A673 (cell line): ENCODE results near the gene CA6. TPM values are rescaled to one million over a fixed set of nuclear protein-coding genes. Genes with fewer than 3 reads are reported as not detected.

ENCODE experiments used
- BruUV-seq: library from RNA; stranded (reverse); fragments of 400-500 nt; replicated peaks from 2 replicates; lab custom pipeline; 2021; lab: Mats Ljungman, UMichigan
- CTCF ChIA-PET: fragments of 300-600 bp; sonication (Branson Sonifier 250); formaldehyde crosslinking; loops from one replicate; lab custom pipeline; 2022; ENCODE audit warnings: antibody characterized with exemption; lab: Charles Lee
- POLR2A ChIA-PET: fragments of 300-600 bp; sonication (Branson Sonifier 250); formaldehyde crosslinking; loops from one replicate; lab custom pipeline; 2022; ENCODE audit warnings: antibody characterized with exemption; ENCODE audit not compliant: low non-redundant PET; lab: Charles Lee
- DNase-seq: peaks from one replicate; pipeline ENCODE4 v3.0.0-alpha.2; 2015; ENCODE audit warnings: low spot score
- H3K27ac ChIP-seq: fragments of 200-600 bp; sonication (generic); 2 replicates; pipeline ENCODE4 v1.5.1; 2016; ENCODE audit warnings: mixed run types, low read depth, mild to moderate bottlenecking, mixed read lengths, antibody characterized with exemption, low read length; ENCODE audit not compliant: poor library complexity, severe bottlenecking
- H3K27me3 ChIP-seq: fragments of 200-600 bp; sonication (generic); replicated peaks from 2 replicates; pipeline ENCODE4 v1.6.1; 2017; ENCODE audit warnings: mixed run types, low read depth, mild to moderate bottlenecking, mixed read lengths, antibody characterized with exemption, low read length; ENCODE audit not compliant: insufficient read depth, poor library complexity
- H3K36me3 ChIP-seq: fragments of 200-600 bp; sonication (generic); 2 replicates; pipeline ENCODE4 v1.6.1; 2016; ENCODE audit warnings: mixed run types, mild to moderate bottlenecking, mixed read lengths, antibody characterized with exemption, low read length; ENCODE audit not compliant: insufficient read depth, poor library complexity, severe bottlenecking
- H3K4me1 ChIP-seq: fragments of 200-600 bp; sonication (generic); 2 replicates; pipeline ENCODE4 v1.6.1; 2017; ENCODE audit warnings: mixed run types, mild to moderate bottlenecking, mixed read lengths, antibody characterized with exemption, low read length; ENCODE audit not compliant: insufficient read depth, poor library complexity, severe bottlenecking
- H3K4me3 ChIP-seq: fragments of 200-600 bp; sonication (generic); 2 replicates; pipeline ENCODE4 v1.5.1; 2016; ENCODE audit warnings: low read depth, mixed run types, mild to moderate bottlenecking, mixed read lengths, low read length; ENCODE audit not compliant: poor library complexity, severe bottlenecking
- H3K9me3 ChIP-seq: fragments of 200-600 bp; sonication (generic); 2 replicates; pipeline ENCODE4 v1.6.1; 2016; ENCODE audit warnings: mixed run types, low read depth, mild to moderate bottlenecking, mixed read lengths, antibody characterized with exemption, low read length; ENCODE audit not compliant: poor library complexity, severe bottlenecking
- EZH2 ChIP-seq: fragments of 200-600 bp; sonication (generic); IDR thresholded peaks from 2 replicates; pipeline ENCODE4 v1.6.1; 2017; ENCODE audit warnings: borderline replicate concordance, low read depth, mild to moderate bottlenecking, mixed read lengths, antibody characterized with exemption, low read length; ENCODE audit not compliant: poor library complexity, severe bottlenecking
- intact Hi-C: fragments of 100-400 bp; cut with micrococcal nuclease; formaldehyde crosslinking; loops from one replicate; pipeline ENCODE4 v1.10.0; 2022; ENCODE audit not compliant: unreplicated experiment
- total RNA-seq: library from RNA; stranded (reverse); gene quantifications from 2 replicates; pipeline ENCODE4 v1.2.3, GENCODE V29; 2021
- TF ChIP-seq, protein P1 (sequence below): fragments of 300-800, 200-600 bp; sonication (generic); conservative IDR thresholded peaks from 2 replicates; pipeline ENCODE4 v1.5.1; 2017; ENCODE audit warnings: low read depth, mild to moderate bottlenecking, antibody characterized with exemption, low read length, moderate library complexity, mixed read lengths

The CA6 gene
- total RNA-seq, 1 experiment from 2014 or later, result not detected

DNA sequence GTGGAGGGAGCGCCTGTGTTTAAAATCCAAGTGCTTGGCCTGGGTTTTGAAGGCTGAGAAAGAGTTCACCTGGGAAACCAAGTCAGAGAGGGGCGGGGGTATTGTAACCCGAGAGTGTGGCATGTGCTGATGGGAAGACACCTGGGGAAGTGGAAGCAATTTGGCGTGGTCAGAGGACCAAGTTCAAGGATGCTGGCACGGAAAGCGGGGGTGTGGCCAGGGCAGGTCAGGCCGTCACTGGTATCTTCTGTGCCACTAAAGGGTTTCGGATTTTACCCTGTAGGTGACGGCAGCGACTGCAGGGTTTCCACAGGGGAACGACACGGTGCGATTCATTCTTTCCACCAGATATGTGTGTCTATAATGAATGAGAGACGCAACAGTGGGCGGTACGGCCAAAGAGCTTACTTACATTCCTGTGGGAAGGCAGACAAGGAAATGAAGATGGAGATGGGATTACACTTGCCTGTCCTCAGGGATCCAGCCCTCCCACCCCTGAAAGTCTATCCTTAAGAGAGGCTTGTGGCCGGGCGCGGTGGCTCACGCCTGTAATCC lies 31.3 kb downstream of the CA6 start:
- CTCF ChIA-PET, result no interaction called here
- Histone ChIP-seq H3K9me3 (no peaks in the 10 kb centered on the region), H3K4me1 (no peaks in the 10 kb centered on the region), H3K27me3 (no peaks in the 10 kb centered on the region), H3K27ac (no peak overlapping the region), H3K36me3 (no peaks in the 10 kb centered on the region), H3K4me3 (no peak overlapping the region)
- DNase-seq, result no peak
- no TSS peak for BruUV-seq
- intact Hi-C loops, result no loop called here
- POLR2A ChIA-PET, result interaction anchor here (0.5 kb wide), 1 partner anchor 217 kb away, joined by 5 read pairs; no protein-coding TSS in a partner anchor
- TF ChIP-seq, protein P1, sequence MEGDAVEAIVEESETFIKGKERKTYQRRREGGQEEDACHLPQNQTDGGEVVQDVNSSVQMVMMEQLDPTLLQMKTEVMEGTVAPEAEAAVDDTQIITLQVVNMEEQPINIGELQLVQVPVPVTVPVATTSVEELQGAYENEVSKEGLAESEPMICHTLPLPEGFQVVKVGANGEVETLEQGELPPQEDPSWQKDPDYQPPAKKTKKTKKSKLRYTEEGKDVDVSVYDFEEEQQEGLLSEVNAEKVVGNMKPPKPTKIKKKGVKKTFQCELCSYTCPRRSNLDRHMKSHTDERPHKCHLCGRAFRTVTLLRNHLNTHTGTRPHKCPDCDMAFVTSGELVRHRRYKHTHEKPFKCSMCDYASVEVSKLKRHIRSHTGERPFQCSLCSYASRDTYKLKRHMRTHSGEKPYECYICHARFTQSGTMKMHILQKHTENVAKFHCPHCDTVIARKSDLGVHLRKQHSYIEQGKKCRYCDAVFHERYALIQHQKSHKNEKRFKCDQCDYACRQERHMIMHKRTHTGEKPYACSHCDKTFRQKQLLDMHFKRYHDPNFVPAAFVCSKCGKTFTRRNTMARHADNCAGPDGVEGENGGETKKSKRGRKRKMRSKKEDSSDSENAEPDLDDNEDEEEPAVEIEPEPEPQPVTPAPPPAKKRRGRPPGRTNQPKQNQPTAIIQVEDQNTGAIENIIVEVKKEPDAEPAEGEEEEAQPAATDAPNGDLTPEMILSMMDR, result no peak
- no peak for TF ChIP-seq EZH2

DNA sequence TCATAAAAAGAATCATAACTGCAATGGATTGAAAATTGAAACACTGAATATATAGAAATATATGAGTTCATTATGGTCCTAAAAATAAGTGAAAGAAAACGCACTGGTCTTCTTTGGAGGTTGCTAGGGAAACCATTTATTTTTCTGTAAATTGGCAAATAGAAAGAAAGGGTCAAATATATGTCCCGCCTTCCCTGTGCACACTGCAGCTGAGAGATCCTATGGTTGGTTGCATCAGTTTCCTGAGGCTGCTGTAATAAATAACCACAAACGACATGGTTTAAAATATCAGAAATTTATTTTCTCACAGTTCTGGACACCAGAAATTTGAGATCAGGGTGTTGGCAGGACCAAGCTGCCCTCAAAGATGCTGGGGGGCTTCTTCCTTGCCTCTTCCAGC lies 35.0 kb downstream of the CA6 start:
- ChIA-PET POLR2A (no interaction called here), CTCF (interaction anchor here (0.6 kb wide), 1 partner anchor 24 kb away, joined by 6 read pairs; no protein-coding TSS in a partner anchor)
- TF ChIP-seq, protein P1, result no peak
- no peak for TF ChIP-seq EZH2
- Histone ChIP-seq H3K4me3 (no peak overlapping the region), H3K27me3 (no peaks in the 10 kb centered on the region), H3K27ac (no peak overlapping the region), H3K9me3 (no peaks in the 10 kb centered on the region), H3K36me3 (no peaks in the 10 kb centered on the region), H3K4me1 (no peaks in the 10 kb centered on the region)
- no peak for DNase-seq
- no TSS peak for BruUV-seq
- intact Hi-C loops, result no loop called here

DNA sequence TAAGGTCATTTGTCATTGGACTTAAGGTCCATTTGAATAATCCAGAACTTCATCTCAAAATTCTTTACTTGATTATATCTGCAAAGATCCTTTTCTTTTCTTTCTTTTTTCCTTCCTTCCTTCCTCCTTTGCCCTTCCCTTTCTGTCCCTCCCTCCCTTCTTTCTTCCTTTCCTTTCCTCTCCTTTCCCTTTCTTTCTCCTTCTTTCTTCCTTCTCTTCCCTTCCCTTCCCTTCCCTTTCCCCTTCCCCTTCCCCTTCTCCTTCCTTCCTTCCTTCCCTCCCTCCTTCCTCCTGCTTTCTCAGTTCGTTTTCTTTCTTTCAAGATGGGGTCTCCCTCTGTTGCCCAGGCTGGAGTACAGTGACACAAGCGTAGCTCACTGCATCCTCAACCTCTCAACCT lies 35.5 kb downstream of the CA6 start:
- TF ChIP-seq, protein P1, result no peak
- no peak for TF ChIP-seq EZH2
- Histone ChIP-seq H3K4me1 (no peaks in the 10 kb centered on the region), H3K4me3 (no peak overlapping the region), H3K27ac (no peak overlapping the region), H3K9me3 (no peaks in the 10 kb centered on the region), H3K36me3 (no peaks in the 10 kb centered on the region), H3K27me3 (no peaks in the 10 kb centered on the region)
- ChIA-PET POLR2A (no interaction called here), CTCF (interaction anchor here (0.7 kb wide), 1 partner anchor 23 kb away, joined by 9 read pairs; no protein-coding TSS in a partner anchor)
- DNase-seq, result no peak
- intact Hi-C loops, result no loop called here
- no TSS peak for BruUV-seq
